ENCODE results near the gene PDIA4.
"Not testable (repeated sequence)": the region's sequence is repeated elsewhere in the genome, so short reads cannot be mapped to it uniquely, and the experiment has no call there.

The PDIA4 gene

DNA sequence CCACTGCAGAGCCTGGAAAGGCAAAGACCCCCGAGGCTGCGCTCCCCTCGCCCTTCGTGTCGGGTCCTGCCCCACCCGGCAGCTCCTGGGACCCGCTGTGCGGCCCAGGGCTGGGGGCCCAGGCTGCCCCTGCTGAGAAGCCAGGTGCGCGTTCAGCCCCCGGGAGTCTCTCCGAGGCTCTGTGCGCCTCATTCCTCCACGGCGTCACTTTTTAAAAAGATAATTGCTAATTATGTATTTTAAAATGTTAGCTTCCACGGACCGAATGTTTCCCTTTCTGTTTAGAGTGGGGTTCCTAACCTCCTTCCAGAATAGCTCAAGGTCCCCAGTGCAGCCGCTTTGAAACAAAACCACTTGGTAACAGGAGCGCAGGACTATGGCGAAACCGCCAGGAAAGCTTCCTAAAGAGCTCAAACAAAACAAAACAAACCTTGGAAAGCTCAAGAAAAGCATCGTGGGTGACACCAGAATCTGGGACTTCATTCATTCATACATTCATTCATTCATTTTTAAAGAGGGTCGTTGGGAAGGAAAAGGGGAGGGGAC is 45.6 kb downstream of the PDIA4 start:
- Histone ChIP-seq H3K4me3 (peak overlapping the region; percentile 77), H3K27ac (peak overlapping the region in 1 of 2 donors; percentile 56)
- no peak for DNase-seq (ENCODE audit: low spot score)
- no peak for TF ChIP-seq CTCF (IDR thresholded peaks at IDR 0.05)

- H3K27ac ChIP-seq: no peak overlapping the region
- H3K4me3 ChIP-seq: no peak overlapping the region
- TF ChIP-seq CTCF (IDR thresholded peaks at IDR 0.05): no peak
- no peak for DNase-seq (ENCODE audit: low spot score)
Measured at GRCh38 chr7:148979827-148980226, 48.5 kb downstream of the PDIA4 start.

GRCh38 chr7:148979072-148979471 is 49.2 kb downstream of the PDIA4 start:
- H3K27ac ChIP-seq; DNase-seq (ENCODE audit: low spot score): not testable (repeated sequence)

GRCh38 chr7:148978091-148978490 is 50.2 kb downstream of the PDIA4 start:
- TF ChIP-seq CTCF (IDR thresholded peaks at IDR 0.05): no peak
- Histone ChIP-seq H3K4me3 (no peak overlapping the region), H3K27ac (no peak overlapping the region)
- DNase-seq (ENCODE audit: low spot score): no peak

More at GRCh38 chr7:148979072-148979471, 49.2 kb downstream of the PDIA4 start:
- H3K4me3 ChIP-seq: not testable (repeated sequence)

DNA sequence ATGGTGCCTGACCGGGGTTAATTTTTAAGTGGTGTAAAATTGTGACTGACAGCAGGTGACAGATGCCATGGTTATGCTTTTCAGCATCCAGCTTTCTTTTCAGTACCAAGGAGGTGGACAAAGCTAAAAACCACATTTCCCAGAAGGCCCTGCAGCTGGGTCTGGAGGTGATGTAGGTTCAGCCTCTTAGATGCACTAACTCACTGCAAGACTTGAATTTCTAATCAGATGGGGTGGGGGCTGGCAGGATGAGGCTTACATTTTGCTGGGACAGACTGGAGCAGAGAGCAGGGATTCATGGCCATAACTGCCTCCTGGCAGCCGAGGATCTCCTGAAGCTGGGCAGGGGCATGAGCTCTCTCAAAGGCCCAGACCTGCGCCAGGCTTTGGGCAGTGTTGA is 52.4 kb downstream of the PDIA4 start:
- TF ChIP-seq CTCF (IDR thresholded peaks at IDR 0.05): no peak
- H3K27ac ChIP-seq: no peak overlapping the region
- DNase-seq (ENCODE audit: low spot score): no peak
- H3K4me3 ChIP-seq: no peak overlapping the region

GRCh38 chr7:148973256-148973655 is 55.0 kb downstream of the PDIA4 start:
- no peak for DNase-seq (ENCODE audit: low spot score)
- Histone ChIP-seq H3K27ac (no peak overlapping the region), H3K4me3 (no peak overlapping the region)
- TF ChIP-seq CTCF (IDR thresholded peaks at IDR 0.05): no peak

DNA sequence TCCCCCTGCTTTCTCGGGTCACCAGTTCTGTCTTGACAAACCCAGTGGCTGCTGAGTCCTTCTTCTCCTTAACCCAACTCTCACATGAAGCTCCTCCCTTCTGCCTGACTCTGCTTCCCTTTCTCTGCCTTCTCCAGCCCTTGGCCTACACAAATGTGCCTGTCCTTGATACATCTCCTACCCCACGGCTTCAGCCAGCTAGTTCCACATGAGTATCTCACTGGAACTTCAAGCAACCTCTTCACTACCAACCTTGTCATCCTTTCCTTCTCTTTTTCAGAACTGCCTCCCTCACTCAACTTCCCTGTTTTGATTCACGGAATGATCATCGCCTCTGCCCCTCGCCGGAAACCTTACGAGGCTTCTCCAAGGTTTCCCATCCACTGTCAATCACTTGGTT is 55.9 kb downstream of the PDIA4 start:
- DNase-seq (ENCODE audit: low spot score): no peak
- TF ChIP-seq CTCF (IDR thresholded peaks at IDR 0.05): no peak
- Histone ChIP-seq H3K4me3 (no peak overlapping the region), H3K27ac (no peak overlapping the region)

GRCh38 chr7:148967602-148968001 is 60.7 kb downstream of the PDIA4 start:
- Histone ChIP-seq H3K27ac (no peak overlapping the region), H3K4me3 (no peak overlapping the region)
- no peak for DNase-seq (ENCODE audit: low spot score)
- no peak for TF ChIP-seq CTCF (IDR thresholded peaks at IDR 0.05)
